HG03045 (cell line): ENCODE measurements around the gene FJX1.

Source experiments
- ATAC-seq: cut with Tn5 transposase; IDR thresholded peaks from one replicate; pipeline ENCODE4 v1.9.1; 2021; ENCODE audit warnings: mild to moderate bottlenecking, moderate library complexity; ENCODE audit not compliant: unreplicated experiment

FJX1 gene

GRCh38 chr11:35617687-35618496 lies at the start of gene FJX1:
Gene FJX1, plus strand, starts transcription at chr11:35618460. Its CDS starts 177 bp downstream, at chr11:35618637.
- ATAC-seq: peak; percentile 26

- no peak for ATAC-seq
Measured at GRCh38 chr11:35571696-35572095, 46.6 kb upstream of the FJX1 start.

- ATAC-seq: no peak
Measured at GRCh38 chr11:35579557-35580396, 38.5 kb upstream of the FJX1 start.

GRCh38 chr11:35580397-35580781 lies 37.9 kb upstream of the FJX1 start:
- ATAC-seq: no peak

- ATAC-seq: no peak
Measured at GRCh38 chr11:35582033-35582432, 36.2 kb upstream of the FJX1 start.

- ATAC-seq: no peak
Measured at GRCh38 chr11:35583126-35583525, 35.1 kb upstream of the FJX1 start.

GRCh38 chr11:35583843-35584242 lies 34.4 kb upstream of the FJX1 start:
- ATAC-seq: no peak

- ATAC-seq: no peak
Measured at GRCh38 chr11:35584321-35584720, 33.9 kb upstream of the FJX1 start.

- ATAC-seq: no peak
Measured at GRCh38 chr11:35585416-35585815, 32.8 kb upstream of the FJX1 start.

GRCh38 chr11:35586222-35586621 lies 32.0 kb upstream of the FJX1 start:
- no peak for ATAC-seq

- no peak for ATAC-seq
Measured at GRCh38 chr11:35587972-35588371, 30.3 kb upstream of the FJX1 start.

- ATAC-seq: no peak
Measured at GRCh38 chr11:35588627-35589026, 29.6 kb upstream of the FJX1 start.

- ATAC-seq: no peak
Measured at GRCh38 chr11:35589281-35589680, 29.0 kb upstream of the FJX1 start.

GRCh38 chr11:35590412-35590811 lies 27.8 kb upstream of the FJX1 start:
- no peak for ATAC-seq

- ATAC-seq: no peak
Measured at GRCh38 chr11:35593143-35593542, 25.1 kb upstream of the FJX1 start.

GRCh38 chr11:35594680-35595079 lies 23.6 kb upstream of the FJX1 start:
- ATAC-seq: no peak

- ATAC-seq: no peak
Measured at GRCh38 chr11:35598254-35599125, 19.8 kb upstream of the FJX1 start.

- no peak for ATAC-seq
Measured at GRCh38 chr11:35600331-35600838, 17.9 kb upstream of the FJX1 start.

- no peak for ATAC-seq
Measured at GRCh38 chr11:35602160-35602793, 16.0 kb upstream of the FJX1 start.

GRCh38 chr11:35602979-35603378 lies 15.3 kb upstream of the FJX1 start:
- no peak for ATAC-seq
